ENCODE results near the gene KRT6B.

KRT6B gene

GRCh38 chr12:52405922-52406385 lies 46.0 kb downstream of the KRT6B start, which contains the start of gene KRT82:
KRT82 (minus strand) TSS chr12:52406335; CDS start chr12:52406277, 58 bp downstream.
- no peak for TF ChIP-seq CTCF (IDR thresholded peaks at IDR 0.05; ENCODE audit: low read depth, low read length, missing control alignments)
- no peak within 1 kb of the TSS for H3K4me3 ChIP-seq (ENCODE audit: low read depth, low read length)
- DNase-seq (ENCODE audit: low read depth), result no peak
- in situ Hi-C loops (cut with HindIII; ENCODE audit: low sequenced_read_pairs), result no loop called here

- no peak for TF ChIP-seq CTCF (IDR thresholded peaks at IDR 0.05; ENCODE audit: low read depth, low read length, missing control alignments)
- DNase-seq (ENCODE audit: low read depth), result no peak
- in situ Hi-C loops (cut with HindIII; ENCODE audit: low sequenced_read_pairs), result no loop called here
- no peak overlapping the region for H3K4me3 ChIP-seq (ENCODE audit: low read depth, low read length)
Measured at GRCh38 chr12:52404951-52405350, 47.0 kb downstream of the KRT6B start.

GRCh38 chr12:52403561-52403960 lies 48.4 kb downstream of the KRT6B start:
- no peak for TF ChIP-seq CTCF (IDR thresholded peaks at IDR 0.05; ENCODE audit: low read depth, low read length, missing control alignments)
- H3K4me3 ChIP-seq (ENCODE audit: low read depth, low read length), result no peak overlapping the region
- no peak for DNase-seq (ENCODE audit: low read depth)
- in situ Hi-C loops (cut with HindIII; ENCODE audit: low sequenced_read_pairs), result no loop called here

GRCh38 chr12:52402873-52403540 lies 48.9 kb downstream of the KRT6B start:
- H3K4me3 ChIP-seq (ENCODE audit: low read depth, low read length), result no peak overlapping the region
- in situ Hi-C loops (cut with HindIII; ENCODE audit: low sequenced_read_pairs), result no loop called here
- TF ChIP-seq CTCF (IDR thresholded peaks at IDR 0.05; ENCODE audit: low read depth, low read length, missing control alignments), result no peak
- no peak for DNase-seq (ENCODE audit: low read depth)

GRCh38 chr12:52402377-52402776 lies 49.6 kb downstream of the KRT6B start:
- no peak for DNase-seq (ENCODE audit: low read depth)
- no peak overlapping the region for H3K4me3 ChIP-seq (ENCODE audit: low read depth, low read length)
- no peak for TF ChIP-seq CTCF (IDR thresholded peaks at IDR 0.05; ENCODE audit: low read depth, low read length, missing control alignments)
- in situ Hi-C loops (cut with HindIII; ENCODE audit: low sequenced_read_pairs), result no loop called here

GRCh38 chr12:52401926-52402325 lies 50.0 kb downstream of the KRT6B start:
- no peak for TF ChIP-seq CTCF (IDR thresholded peaks at IDR 0.05; ENCODE audit: low read depth, low read length, missing control alignments)
- no peak for DNase-seq (ENCODE audit: low read depth)
- in situ Hi-C loops (cut with HindIII; ENCODE audit: low sequenced_read_pairs), result no loop called here
- H3K4me3 ChIP-seq (ENCODE audit: low read depth, low read length), result no peak overlapping the region

Measured in astrocyte of the cerebellum (primary cell).